NCI-H69 (cell line): ENCODE measurements around the gene ACLY.
"Not testable (repeated sequence)": the region's sequence is repeated elsewhere in the genome, so short reads cannot be mapped to it uniquely, and the experiment has no call there.

Experiments
- DNase-seq: peaks from one replicate; lab custom pipeline; 2025; lab: John Stamatoyannopoulos, UW

Gene ACLY

DNA sequence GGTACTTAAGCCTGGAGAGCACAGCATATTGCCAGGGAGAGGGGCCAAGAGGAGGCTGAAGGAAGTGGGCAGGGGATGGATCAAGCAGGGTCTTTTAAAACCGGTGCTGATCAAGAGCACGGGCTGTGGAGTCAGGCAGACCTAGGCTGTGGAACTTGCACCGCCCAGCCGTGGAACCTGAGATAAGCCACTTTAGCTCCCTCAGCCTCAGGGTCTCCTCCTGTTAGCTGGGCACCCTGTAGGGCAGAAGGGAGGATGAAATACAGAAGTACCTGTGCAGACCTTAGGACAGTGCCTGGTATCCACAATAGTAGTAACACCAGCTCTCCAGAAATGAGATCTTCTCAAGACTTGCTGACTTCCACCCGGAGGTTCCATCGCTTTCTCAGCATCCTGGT lies 20.9 kb upstream of the ACLY start:
- no peak for DNase-seq

DNA sequence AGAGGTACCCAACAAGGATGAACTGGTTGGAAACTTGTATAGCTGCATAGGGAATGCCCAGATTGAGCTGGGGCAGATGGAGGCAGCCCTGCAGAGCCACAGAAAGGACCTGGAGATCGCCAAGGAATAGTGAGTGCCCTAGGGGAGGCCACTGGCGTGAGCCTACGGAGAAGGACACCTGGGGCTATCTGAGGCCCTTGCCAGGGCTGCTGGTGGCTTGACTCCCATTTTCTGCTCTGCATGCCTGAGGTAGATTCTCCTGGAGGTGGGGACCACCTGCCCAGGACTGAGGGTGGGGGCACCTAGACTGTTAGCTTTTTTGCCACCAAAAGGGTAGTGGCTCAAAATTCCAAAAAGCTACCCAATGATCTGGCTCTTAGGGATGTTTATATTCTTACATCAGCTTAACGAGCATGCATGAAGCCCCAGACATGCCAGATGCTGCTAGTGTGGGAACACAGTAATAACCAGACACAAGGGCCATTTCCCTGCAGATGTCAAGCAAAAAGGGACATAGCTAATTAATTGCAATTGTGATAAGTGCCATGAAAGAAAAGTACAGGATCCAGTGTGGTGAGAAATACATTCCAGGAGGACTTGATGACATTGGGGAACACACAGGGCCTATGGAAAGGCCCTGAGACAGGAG lies 20.4 kb upstream of the ACLY start:
- peak; percentile 64 for DNase-seq

DNA sequence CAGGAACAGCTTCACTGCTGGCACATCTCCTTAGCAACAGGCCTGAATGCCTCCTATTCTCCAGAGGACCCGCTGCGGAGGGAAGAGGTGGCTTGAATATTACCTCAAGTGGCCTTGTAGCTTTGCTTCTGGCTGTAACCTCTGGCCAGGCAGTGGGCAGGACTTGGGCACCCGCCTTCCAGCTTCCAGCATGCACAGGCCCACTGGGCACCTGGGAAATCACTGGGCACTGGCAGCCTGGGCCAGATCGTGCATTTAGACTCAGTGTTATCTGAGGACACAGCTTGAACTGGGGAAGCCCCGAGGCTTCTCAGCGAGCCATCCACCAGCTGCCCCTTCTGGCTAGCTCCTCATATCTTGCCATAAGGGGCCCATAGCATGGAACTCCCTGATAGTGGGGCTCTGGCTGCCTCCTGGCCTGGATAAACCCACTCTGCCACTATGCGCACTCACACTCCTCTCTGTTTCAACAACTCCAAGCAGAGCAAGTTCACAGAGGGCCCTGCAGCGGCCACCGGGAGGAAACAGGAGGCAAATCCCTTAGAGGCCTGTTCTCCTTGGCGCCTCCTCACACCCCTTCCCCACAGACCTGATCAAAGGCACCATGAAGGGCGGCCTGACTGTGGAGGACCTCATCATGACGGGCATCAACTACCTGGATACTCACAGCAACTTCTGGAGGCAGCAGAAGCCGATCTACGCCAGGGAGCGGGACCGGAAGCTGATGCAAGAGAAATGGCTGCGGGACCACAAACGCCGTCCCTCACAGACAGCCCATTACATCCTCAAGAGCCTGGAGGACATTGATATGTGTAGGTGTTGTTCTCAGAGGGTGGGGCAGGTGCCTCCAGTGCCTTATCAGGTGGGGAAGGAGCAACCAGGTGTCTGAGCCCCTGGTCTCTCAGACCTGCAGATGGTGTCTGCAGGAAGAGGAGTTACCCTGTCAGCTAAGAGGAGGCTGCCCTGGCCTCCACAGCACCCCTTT lies 19.5 kb upstream of the ACLY start:
- no peak for DNase-seq

DNA sequence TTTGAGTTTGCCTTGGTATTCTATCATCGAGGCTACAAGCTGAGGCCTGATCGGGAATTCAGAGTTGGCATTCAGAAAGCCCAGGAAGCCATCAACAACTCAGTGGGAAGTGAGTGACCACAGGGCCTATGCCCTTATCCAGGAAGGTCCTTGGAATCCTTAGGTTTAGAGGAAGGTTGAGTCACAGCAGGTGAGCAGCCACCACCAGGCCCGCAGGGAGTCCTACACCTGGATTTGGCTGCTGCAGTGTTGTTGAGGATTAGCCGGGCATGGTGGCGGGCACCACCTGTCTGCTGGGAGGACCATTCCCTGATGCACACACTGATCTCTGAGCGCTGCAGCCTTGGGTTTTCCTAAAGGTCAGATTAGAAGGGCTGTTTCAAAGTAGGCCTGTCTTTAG lies 16.9 kb upstream of the ACLY start:
- no peak for DNase-seq

DNA sequence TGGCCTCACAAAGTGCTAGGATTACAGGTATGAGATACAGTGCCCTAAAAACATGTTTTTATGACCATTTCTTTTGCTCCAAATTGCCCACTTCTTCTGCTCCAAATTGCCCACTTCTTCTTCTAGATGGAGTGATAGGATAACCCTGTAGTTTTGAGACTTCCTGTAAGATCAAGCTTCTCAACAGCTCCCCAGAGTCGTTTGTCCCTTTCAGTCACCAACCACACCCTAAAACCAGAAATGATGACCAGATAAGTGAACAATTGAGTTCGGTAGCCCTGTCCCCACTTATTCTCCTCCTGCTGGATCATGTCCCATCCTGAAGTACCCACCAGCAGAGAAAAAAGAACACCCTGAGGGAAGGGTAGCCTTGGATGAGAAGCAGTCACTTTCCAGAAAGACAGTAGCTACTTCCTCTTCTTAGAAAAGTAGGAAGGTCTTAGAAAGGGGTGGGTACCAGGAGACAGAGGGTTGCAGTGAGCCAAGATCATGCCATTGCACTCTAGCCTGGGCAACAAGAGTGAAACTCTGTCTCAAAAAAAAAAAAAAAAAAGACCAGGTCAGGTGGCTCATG lies 14.2 kb upstream of the ACLY start:
- no peak for DNase-seq

DNA sequence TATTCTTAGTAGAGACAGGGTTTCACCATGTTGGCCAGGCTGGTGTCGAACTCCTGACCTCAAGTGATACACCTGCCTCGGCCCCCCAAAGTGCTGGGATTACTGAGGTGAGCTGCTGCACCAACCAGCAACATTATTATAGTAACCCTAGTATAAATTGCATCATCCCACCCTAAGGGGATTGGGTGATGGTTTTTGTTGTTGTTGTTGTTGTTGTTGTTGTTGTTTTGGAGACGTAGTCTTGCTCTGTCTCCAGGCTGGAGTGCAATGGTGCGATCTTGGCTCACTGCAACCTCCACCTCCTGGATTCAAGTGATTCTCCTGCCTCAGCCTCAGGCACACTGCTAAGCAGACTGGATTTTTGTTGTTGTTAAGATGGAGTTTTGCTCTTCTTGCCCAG lies 13.0 kb upstream of the ACLY start:
- not testable (repeated sequence) for DNase-seq

DNA sequence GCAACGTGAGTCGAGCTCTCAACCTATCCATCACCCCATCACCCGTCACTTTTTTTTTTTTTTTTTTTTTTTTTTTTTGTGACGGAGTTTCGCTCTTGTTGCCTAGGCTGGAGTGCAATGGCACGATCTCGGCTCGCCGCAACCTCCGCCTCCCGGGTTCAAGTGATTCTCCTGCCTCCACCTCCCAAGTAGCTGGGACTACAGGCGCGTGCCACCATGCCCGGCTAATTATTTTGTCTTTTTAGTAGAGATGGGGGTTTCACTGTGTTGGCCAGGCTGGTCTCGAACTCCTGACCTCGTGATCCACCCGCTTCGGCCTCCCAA lies 12.0 kb upstream of the ACLY start:
- not testable (repeated sequence) for DNase-seq

DNA sequence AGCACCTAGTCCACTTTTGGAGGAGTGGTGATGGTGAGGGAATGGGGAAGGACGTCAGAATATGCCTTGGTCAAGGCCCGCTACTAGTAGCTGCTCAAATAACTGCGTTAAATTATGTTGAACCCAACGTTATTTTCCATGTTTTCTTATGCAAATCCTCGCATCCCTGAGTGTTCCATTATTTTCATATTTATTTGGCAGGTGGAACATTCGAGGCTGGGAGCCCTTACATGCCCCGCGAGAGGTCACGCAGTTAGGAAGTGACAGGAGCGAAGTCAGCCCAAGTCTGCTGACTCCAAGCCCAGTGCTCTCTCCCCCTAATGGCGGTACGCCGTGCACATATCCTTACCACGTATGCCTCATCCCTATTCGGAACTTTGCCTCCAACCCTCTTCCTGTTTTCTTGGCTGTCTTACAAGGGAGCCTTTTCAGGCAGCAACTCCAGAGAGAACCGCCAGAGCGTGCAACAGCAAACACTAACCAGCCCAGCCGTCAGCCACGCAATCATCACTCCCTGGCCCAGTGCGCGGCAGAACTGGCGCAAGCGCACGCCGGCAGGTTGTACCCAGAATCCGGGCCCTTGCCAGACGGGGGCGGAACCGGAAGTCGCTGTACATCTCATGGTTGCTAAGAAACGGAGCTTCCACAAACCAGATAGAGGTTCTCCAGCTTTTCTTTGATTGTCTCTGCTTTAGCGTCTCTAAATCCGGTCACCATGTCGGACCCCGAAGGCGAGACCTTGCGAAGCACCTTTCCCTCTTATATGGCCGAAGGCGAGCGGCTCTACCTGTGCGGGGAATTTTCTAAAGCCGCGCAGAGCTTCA lies 11.5 kb upstream of the ACLY start, which contains the start of gene ODAD4:
ODAD4 (plus strand) TSS at position 609 of the 824 bp plus-strand sequence; CDS start at position 716, 107 bp downstream.
- DNase-seq = peak; percentile 98

DNA sequence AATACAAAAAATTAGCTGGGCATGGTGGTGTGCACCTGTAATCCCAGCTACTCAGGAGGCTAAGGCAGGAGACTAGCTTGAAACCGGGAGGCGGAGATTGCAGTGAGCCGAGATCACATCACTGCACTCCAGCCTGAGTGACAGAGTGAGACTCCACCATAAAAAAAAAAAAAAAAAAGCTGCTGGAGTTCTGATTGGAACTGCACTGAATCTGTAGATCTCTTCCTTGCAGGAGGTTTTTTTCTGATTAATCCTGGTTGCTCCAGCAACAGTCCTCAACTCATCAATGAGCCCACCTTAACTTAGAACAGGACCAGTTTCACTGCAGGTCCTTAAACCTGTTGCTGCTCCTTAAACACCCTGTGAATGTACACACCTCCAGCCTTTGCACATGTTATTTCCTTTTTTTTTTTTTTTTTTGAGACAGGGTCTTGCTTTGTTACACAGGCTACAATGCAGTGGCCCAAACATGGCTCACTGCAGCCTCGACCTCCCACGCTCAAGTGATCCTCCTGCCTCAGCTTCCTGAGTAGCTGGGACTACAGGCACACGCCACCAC lies 10.0 kb upstream of the ACLY start:
- DNase-seq = no peak

DNA sequence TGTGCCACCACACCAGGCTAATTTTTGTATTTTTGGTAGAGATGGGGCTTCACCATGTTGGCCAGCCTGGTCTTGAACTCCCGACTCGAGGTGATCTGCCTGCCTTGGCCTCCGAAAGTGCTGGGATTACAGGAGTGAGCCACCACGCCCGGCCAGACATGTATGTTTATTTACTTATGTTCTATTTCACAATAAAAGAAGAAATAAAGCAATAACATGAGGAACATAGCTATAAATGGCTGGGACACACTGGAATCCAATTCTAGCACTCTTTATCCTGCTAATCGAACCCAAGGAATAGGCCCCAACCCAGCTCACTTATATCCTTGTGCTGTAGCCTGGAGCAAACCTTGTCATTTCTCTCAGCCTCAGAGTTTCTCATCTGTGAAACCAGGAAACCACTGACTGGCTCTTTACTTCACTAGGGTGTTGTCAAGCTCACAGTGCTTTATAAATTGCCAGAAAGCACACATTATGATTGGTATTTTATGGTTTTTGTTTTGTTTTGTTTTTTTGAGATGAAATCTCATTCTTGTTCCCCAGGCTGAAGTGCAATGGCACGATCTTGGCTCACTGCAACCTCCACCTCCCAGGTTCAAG lies 7.3 kb upstream of the ACLY start:
- no peak for DNase-seq

DNA sequence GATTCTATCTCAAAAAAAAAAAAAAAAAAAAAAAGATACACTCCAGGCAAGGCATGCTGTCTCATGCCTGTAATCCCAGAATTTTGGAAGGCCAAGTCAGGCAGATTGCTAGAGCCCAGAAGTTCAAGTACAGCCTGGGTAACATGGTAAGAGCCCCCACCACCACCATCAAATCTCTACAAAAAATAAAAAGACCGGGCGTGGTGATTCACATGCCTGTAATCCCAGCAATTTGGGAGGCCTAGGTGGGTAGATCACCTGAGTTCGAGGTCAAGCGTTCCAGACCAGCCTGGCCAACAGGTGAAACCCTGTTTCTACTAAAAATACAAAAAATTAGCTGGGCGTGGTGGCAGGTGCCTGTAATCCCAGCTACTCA lies 1.8 kb upstream of the ACLY start:
- no peak for DNase-seq

DNA sequence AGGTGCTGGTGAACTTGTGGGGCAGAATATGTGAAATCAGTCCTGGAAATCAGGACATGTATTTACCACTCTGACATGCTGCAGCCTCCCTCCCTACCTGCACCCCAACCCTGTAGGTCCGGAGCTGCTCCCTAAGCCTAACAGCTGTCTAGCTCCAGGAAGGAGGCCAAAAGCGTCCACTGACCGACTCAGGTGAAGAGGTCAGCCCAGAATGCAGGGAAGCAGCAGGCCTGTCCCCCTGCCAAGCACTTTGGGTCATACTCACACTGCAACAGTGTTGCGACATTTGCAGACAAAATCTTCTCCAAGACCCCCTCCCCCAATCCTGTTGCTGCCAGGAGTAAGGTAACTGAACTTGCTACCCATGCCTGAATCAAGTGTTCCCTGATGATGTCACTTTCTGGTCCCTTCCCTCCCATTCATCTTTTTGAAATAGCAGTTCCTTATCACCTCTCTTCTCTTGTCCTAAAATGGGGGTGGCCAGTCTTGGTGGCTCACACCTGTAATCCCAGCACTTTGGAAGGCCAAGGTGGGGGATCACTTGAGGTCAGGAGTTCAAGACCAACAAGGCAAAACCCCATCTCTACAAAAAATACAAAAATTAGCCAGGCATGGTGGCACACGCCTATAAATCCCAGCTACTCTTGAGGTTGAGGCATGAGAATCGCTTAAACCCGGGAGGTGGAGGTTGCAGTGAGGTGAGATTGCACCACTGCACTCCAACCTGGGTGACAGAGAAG lies 1.3 kb upstream of the ACLY start:
- DNase-seq = peak; percentile 26

DNA sequence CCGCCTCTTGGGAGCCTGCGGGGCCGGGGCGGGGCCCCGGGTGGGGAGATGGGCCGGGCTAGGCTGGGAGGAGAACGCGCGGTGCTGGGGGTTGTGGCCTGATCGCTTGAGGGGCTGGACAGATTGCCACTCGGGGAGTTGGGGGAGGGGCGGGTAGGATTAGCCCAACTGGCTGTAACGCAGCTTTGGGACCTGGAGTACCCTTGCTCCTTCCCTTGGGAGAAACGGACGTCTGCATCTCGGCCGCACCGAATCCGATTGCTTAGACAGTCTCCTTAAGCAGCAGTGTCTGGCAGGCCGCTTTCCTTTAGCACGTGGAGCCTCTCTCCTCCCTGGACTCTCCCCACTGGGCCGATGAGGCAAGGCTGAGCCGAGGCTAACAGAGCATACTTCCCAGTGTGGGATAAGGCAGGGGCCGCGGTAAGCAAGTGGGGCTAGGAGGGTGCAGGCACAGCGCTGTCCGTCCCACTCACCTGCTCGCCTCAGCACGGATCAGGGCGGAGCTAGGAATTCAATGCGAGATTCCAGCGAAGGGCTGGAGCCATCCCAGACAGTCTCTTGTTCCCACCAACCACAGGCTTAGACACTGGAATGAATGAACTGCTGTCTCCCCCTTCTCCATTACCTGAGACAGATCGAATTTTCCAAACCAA lies 540 bp upstream of the ACLY start:
- peak; percentile 85 for DNase-seq

DNA sequence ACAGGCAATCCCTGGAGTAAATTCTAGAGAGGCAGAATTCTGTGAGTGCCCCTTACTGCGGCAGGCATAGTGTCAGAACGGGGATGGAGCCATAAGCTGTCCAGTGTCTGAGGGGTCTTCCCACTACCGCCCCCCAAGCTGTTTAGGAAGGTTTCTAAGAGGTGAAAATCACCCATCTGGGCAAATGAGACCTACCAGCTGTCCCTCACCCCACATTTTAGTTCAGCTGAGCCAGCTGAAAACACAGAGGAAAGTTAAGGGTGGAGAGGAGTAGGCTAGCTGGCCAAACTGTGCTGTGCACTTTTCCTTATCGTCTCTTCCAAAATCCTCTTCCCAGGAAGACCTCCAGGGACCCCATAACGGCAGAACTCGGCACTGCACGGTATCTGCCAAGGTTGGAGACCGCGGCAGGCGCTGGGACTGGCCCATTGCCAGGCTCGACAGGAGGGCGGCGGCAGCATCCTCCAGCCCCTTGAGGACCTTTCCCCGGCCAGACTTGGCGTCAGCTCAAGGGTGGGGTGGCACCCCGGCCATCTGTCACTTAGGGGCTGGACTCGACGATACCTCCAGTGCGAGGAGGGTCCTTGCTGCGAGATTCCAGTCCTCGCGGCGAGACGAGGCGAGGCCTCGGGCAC lies 955 bp downstream of the ACLY start:
- DNase-seq = peak; percentile 95

DNA sequence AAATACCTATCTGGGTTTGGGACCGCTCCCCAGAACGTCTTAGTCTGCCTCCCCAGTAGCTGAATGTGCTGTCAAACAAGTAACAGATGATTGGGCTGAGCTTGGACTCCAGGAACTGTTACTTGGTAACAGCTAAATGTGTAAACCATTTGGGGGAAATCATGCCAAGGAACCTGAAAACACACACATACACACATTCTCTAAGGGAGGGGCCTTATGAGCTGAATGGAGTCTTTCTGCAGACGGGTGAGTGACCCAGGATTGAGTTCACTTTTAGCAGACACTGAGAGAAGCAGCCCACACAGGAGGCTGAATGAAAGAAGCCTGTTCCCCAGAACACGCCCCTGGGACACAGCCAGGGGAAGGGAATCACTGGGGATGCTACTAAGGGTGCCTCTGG lies 1.6 kb downstream of the ACLY start:
- peak; percentile 37 for DNase-seq

DNA sequence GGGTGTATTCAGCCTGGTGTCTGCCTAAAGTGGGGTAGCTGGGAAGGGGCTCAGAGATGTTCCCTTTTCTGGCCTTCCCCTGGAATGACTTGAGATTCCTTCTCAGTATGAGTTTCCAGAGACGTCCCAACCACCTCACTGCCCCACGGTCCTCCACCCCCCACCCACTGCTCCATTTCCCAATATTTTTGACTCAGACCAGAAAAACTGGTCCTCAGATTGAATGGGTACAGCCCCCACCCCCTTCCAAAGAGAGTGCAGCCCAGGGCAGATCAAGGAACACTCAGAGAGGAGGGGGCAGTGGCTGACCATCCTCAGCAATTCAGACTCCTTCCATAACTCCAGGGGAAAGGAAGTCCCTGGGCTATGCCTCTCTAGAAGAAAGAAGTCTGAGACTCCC lies 3.2 kb downstream of the ACLY start:
- DNase-seq = no peak

DNA sequence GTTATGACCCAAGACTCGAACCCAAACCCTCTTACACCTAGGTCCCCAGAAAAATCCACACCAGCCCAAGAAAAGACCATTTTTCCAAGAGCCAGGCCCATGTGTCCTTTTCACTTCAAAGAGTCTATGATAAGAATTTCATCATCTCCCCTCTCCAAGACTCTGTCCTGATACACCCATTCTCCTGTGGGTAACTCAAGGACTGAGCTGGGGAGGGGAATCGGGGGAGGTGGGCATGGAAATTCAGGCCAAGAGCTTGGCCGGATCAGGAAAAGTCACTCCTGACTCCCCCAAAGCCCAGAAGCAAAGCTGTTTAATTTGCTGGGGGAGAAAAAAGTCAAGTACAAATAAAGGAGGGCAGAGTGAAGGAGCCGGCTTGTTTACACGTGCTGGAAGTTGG lies 3.7 kb downstream of the ACLY start:
- no peak for DNase-seq

DNA sequence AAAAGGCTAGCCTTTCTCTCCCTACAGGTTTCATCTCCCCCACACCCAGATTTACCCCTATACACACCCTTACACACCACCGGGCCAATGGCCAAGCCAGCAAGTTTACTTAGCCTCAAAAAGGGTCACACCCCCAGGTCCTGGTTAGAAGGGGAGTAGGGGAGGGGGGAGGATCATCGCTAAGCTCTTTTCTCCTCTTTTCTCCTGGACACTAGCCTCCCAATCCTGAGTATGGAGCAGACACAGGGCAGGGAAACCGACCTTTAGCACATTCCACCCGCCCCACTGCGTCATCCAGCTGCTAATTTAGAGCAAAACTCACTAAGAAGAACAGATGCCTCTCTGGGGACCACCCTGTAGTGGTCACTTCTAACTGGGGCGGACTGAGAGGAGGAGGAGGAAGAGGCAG lies 4.4 kb downstream of the ACLY start:
- no peak for DNase-seq

DNA sequence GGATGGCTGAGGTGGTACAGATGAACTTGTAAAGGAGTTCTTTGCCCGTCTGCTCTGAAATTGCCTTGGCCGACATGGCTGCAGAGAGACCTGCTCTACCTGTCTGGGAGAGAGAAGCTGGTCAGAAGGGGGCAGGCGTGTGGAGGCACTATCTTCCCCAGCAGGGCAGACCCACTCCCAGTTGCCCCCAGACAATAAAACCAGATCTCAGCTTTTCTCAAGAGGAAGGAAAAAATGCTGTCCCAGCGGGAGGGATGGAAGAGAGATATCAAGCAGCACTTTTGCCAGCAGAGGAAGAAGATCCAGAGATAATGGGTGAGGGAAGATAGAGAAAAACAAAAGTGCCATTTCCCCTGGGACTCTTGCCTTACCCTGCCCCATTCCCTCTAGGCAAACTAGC lies 5.0 kb downstream of the ACLY start:
- no peak for DNase-seq

DNA sequence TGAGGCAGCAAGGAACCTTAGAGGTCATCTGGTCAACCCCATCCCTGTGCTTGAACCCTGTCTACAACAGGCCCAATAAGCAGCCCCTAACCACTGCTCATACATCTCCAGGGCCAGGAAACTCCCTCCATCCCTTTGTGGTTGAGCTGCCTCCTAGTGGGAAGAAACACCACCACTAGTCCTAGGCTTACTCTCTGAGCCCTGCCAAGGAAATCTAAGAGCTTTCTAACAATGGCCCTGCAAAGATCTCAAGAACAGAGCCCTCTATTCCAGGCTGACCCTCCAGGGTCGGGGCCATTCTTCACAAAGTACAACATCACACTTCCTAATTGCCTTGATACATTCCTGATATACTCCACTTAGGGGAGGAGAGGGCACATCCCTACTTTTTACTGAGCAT lies 5.8 kb downstream of the ACLY start:
- DNase-seq = no peak
